GM12892 (cell line): Measurements from ENCODE around the gene AMHR2.
A peak's percentile ranks its signal among the peaks of the same experiment; 100 is the strongest.

Source experiments
- DNase-seq: peaks from one replicate; pipeline ENCODE4 v3.0.0; 2011; ENCODE audit not compliant: insufficient read length
- FAIRE-seq: peaks from 2 replicates; lab custom pipeline; 2011; peaks lifted over from hg19 to GRCh38; lab: Jason Lieb, UNC
- POLR2A ChIP-seq: IDR thresholded peaks from 2 replicates; pipeline ENCODE4 v1.6.1; 2011; ENCODE audit warnings: low read depth, low read length, control low read depth
- POLR2AphosphoS5 ChIP-seq: IDR thresholded peaks from 2 replicates; pipeline ENCODE4 v1.6.1; 2011; ENCODE audit warnings: low read depth, low read length, control low read depth
- TAF1 ChIP-seq: IDR thresholded peaks from 2 replicates; pipeline ENCODE4 v1.6.1; 2011; ENCODE audit warnings: low read depth, mild to moderate bottlenecking, control low read depth, low read length, borderline replicate concordance

Gene AMHR2

DNA sequence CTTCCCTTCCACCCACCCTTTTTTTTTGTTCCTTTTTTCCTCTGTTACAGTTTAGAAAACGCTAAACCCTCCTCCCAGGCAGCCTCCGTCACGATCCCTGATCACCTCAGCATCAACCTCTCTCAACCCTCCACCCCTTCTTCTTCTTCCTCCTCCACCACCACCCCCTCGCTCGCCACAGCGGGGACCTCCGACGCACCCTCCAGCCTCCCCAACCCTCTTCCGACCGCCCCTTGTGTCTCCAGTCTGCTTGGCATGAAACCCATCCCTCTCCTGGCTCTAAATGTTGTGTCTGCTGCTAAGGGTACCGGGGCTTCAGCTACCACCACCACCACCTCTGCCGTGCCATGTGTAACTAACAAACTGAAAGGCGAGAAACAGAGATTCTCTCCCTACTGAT is 51.2 kb downstream of the AMHR2 start:
- no peak for FAIRE-seq

DNA sequence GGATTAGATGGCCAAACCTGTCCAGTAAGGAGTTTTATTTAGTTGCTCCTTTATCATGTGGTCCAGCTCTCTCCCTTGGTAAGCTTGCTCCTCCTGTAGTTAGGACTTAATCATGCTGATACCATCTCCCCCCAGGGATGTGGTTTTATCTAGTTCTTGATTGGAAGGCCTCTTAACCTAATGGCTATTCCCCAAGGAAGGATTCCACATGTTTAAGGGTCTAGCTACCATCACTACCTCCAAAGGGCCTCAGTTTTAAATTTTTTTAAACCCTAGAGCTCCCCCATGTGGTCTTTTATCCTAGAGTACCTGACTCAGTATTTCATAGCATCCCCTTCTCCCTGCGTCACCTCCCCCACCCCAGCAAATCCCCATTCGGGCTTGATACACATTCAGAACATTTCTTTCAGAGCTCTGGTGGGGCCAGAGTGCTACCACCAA is 53.1 kb downstream of the AMHR2 start:
- TF ChIP-seq TAF1 (no peak), POLR2AphosphoS5 (peak; percentile 62), POLR2A (0 out of 2 replicates have a peak, but pooled peaks have one; percentile 39)
- no peak for DNase-seq
- no peak for FAIRE-seq

More for the DNA sequence above, 51.2 kb downstream of the AMHR2 start:
- DNase-seq, result no peak
- no peak for TF ChIP-seq POLR2AphosphoS5
- TF ChIP-seq TAF1, result no peak
- TF ChIP-seq POLR2A, result peak; percentile 35; the same call in 1 of the 2 replicates

- TF ChIP-seq TAF1 (no peak), POLR2AphosphoS5 (no peak), POLR2A (no peak)
- DNase-seq (no peak), FAIRE-seq (no peak)
Observed at GRCh38 chr12:53478865-53479264, 55.2 kb downstream of the AMHR2 start.

GRCh38 chr12:53479331-53479730 is 55.7 kb downstream of the AMHR2 start:
- DNase-seq, result no peak
- no peak for FAIRE-seq
- TF ChIP-seq TAF1, result no peak
- TF ChIP-seq POLR2A, result no peak
- TF ChIP-seq POLR2AphosphoS5, result no peak

DNA sequence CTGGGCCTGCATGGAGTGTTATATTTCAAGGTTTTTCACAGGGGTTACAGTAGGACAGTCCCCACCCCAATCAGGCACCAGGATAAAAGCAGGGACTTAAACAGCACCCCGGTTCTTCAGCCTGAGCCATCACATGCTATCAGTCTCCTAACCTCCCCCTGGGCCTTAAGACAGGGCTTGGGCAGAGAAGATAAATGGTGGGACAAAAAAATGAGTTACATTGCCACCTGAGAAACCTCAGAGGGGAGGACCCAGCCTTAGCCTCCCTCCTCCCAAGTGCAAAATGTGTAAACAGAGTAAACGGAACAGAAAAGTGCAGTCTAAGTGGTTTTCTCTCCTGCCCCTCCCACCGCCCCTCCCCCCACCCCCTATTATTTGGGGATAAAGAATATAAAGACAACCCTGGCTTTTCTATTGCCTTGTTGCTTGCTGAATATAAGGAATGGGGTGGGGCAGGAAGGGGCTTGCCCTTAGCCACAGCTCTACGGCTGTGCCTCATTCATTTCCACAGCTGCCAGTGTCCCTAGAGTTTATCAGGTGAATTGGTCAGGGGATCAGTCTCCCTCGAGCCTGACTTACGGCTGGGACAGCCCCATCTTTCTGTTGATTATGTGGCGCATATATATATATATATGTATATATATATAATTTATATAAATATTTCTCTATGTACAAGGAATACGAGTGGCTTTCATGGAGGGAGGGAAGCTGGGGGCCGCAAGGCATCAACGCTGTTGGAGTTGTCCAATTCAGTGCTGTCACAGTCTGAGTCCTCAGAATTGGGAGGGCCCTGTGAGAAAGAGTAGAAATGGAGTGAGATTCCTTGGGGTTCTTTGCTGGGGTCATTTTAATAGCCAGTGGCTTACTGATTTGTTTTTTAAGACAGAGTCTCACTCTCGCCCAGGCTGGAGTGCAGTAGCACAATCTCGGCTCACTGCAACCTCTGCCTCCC is 57.1 kb downstream of the AMHR2 start:
- TF ChIP-seq POLR2A (peak; percentile 26; the same call in 1 of the 2 replicates), POLR2AphosphoS5 (peak; percentile 53), TAF1 (no peak)
- DNase-seq, result no peak
- no peak for FAIRE-seq
